PC-9 (cell line): ENCODE measurements around the gene PSTPIP1. TPM values are rescaled to one million over a fixed set of nuclear protein-coding genes. Genes with fewer than 3 reads are reported as not detected.

Experiments used
- BruUV-seq: library from RNA; stranded (reverse); fragments of 400-500 nt; replicated peaks from 2 replicates; lab custom pipeline; 2021; lab: Mats Ljungman, UMichigan
- CTCF ChIA-PET: fragments of 300-600 bp; sonication (Branson Sonifier 250); formaldehyde crosslinking; loops from one replicate; lab custom pipeline; 2022; ENCODE audit warnings: antibody characterized with exemption; lab: Charles Lee
- POLR2A ChIA-PET: fragments of 300-600 bp; sonication (Branson Sonifier 250); formaldehyde crosslinking; loops from one replicate; lab custom pipeline; 2022; ENCODE audit warnings: antibody characterized with exemption; ENCODE audit not compliant: unreplicated experiment; lab: Charles Lee
- DNase-seq, 2 experiments: peaks; one replicate each; pipeline versions ENCODE4 v3.0.0 to v3.0.0-alpha.2; 2015 to 2022; ENCODE audit warnings: mixed read lengths in 1 of 2
- H2AFZ ChIP-seq: fragments of 200-600 bp; sonication (generic); 2 replicates; pipeline ENCODE4 v1.8.1; 2017; ENCODE audit warnings: antibody characterized with exemption
- H3F3A ChIP-seq: fragments of 200-600 bp; sonication (generic); 2 replicates; pipeline ENCODE4 v1.8.1; 2017; ENCODE audit warnings: antibody characterized with exemption, mild to moderate bottlenecking, low read depth; ENCODE audit not compliant: insufficient read depth
- H3K27ac ChIP-seq: fragments of 200-600 bp; sonication (generic); 2 replicates; pipeline ENCODE4 v1.6.1; 2016; ENCODE audit warnings: mixed run types
- H3K27me3 ChIP-seq: fragments of 200-600 bp; sonication (generic); 2 replicates; pipeline ENCODE4 v1.6.1; 2016; ENCODE audit warnings: low read depth, mixed run types; ENCODE audit not compliant: insufficient read depth
- H3K36me3 ChIP-seq: fragments of 200-600 bp; sonication (generic); 2 replicates; pipeline ENCODE4 v1.6.1; 2016; ENCODE audit warnings: low read depth, mixed run types
- H3K4me1 ChIP-seq: fragments of 200-600 bp; sonication (generic); replicated peaks from 2 replicates; pipeline ENCODE4 v1.6.1; 2016; ENCODE audit warnings: mixed run types; ENCODE audit not compliant: insufficient read depth
- H3K4me2 ChIP-seq: fragments of 200-600 bp; sonication (generic); 2 replicates; pipeline ENCODE4 v1.6.1; 2017; ENCODE audit warnings: mixed run types
- H3K4me3 ChIP-seq: fragments of 200-600 bp; sonication (generic); 2 replicates; pipeline ENCODE4 v1.6.1; 2016; ENCODE audit warnings: mixed run types
- H3K79me2 ChIP-seq: fragments of 200-600 bp; sonication (generic); 2 replicates; pipeline ENCODE4 v1.6.1; 2017; ENCODE audit warnings: low read depth, mixed run types
- H3K9me2 ChIP-seq: fragments of 200-600 bp; sonication (generic); 2 replicates; pipeline ENCODE4 v1.8.1; 2017; ENCODE audit warnings: mild to moderate bottlenecking; ENCODE audit not compliant: insufficient read depth
- H3K9me3 ChIP-seq: fragments of 200-600 bp; sonication (generic); 2 replicates; pipeline ENCODE4 v1.8.1; 2016; ENCODE audit warnings: low read depth; ENCODE audit not compliant: insufficient read depth
- H4K20me1 ChIP-seq: fragments of 200-600 bp; sonication (generic); 2 replicates; pipeline ENCODE4 v1.8.1; 2017; ENCODE audit not compliant: insufficient read depth
- EZH2 ChIP-seq: fragments of 200-600 bp; sonication (generic); IDR thresholded peaks from 2 replicates; pipeline ENCODE4 v1.8.0; 2017; ENCODE audit warnings: antibody characterized with exemption, low read depth
- intact Hi-C: fragments of 100-400 bp; cut with micrococcal nuclease; formaldehyde crosslinking; loops from one replicate; pipeline ENCODE4 v1.10.0; 2022; ENCODE audit not compliant: unreplicated experiment
- total RNA-seq: library from RNA; stranded (reverse); gene quantifications from 2 replicates; pipeline ENCODE4 v1.2.3, GENCODE V29; 2021
- TF ChIP-seq, protein P1 (sequence below): fragments of 200-600 bp; sonication (generic); conservative IDR thresholded peaks from 2 replicates; pipeline ENCODE4 v1.6.1; 2017; ENCODE audit warnings: mixed run types, antibody characterized with exemption, mild to moderate bottlenecking, moderate library complexity

PSTPIP1 gene
- total RNA-seq, 1 experiment from 2014 or later, result not detected

DNA sequence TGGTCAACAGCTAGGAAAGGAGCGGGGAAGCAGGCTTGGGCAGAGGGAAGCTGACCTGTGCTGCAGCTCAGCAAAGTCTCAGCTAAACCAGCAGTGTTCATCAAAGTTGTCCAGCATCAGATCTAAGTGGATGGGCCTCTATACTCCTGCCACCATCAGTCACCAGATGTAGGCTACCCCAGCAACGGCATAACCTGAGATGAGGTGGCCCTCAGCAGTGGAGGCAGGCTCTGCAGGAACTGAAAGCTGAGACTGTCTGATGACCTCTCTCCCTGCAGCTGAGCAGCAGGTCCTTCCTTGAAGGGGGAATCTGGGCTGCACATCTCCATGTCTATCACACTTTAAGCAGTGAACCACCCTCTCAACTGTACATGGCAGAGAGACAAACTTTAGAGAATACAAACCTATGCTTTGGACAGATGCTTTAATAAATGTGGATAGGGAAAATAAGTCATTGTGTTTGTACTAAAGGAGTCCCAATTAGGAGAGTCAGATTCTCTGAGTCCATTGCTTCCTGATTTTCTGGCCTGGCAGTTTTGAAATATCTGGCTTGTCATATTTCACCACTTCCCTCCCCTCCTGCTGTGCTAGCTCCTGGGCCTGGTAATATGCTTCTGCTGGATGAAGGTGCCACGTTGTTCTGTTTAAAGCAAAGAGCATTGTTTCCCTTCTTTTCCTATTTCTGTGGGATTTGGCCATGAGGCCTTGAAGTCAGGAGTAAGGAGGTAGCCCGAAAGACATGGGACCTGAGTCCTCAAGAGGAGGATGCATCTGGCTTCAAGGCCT lies 11.1 kb upstream of the PSTPIP1 start:
- intact Hi-C loops, result no loop called here
- Histone ChIP-seq H3K4me3 (no peak overlapping the region), H3K4me1 (peaks cover 12% of the 10 kb centered on the region), H4K20me1 (no peaks in the 10 kb centered on the region), H3K4me2 (peak overlapping the region; percentile 16; the same call in 1 of the 2 replicates), H3K79me2 (no peaks in the 10 kb centered on the region), H3K9me3 (no peaks in the 10 kb centered on the region), H2AFZ (peak overlapping the region; percentile 58; the same call in 1 of the 2 replicates), H3K36me3 (no peaks in the 10 kb centered on the region), H3K27ac (no peak overlapping the region), H3K27me3 (no peaks in the 10 kb centered on the region), H3F3A (peaks cover 9% of the 10 kb centered on the region; the same call in 1 of the 2 replicates), H3K9me2 (no peaks in the 10 kb centered on the region)
- peak in 1 of 2 experiments; percentile 62 for DNase-seq
- CTCF ChIA-PET, result no interaction called here
- POLR2A ChIA-PET, result interaction anchor here (0.6 kb wide), 2 partner anchors 11 to 12 kb away, joined by 4 to 6 read pairs; no protein-coding TSS in a partner anchor
- no TSS peak for BruUV-seq
- TF ChIP-seq, protein P1, sequence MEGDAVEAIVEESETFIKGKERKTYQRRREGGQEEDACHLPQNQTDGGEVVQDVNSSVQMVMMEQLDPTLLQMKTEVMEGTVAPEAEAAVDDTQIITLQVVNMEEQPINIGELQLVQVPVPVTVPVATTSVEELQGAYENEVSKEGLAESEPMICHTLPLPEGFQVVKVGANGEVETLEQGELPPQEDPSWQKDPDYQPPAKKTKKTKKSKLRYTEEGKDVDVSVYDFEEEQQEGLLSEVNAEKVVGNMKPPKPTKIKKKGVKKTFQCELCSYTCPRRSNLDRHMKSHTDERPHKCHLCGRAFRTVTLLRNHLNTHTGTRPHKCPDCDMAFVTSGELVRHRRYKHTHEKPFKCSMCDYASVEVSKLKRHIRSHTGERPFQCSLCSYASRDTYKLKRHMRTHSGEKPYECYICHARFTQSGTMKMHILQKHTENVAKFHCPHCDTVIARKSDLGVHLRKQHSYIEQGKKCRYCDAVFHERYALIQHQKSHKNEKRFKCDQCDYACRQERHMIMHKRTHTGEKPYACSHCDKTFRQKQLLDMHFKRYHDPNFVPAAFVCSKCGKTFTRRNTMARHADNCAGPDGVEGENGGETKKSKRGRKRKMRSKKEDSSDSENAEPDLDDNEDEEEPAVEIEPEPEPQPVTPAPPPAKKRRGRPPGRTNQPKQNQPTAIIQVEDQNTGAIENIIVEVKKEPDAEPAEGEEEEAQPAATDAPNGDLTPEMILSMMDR, result no peak
- TF ChIP-seq EZH2, result no peak

DNA sequence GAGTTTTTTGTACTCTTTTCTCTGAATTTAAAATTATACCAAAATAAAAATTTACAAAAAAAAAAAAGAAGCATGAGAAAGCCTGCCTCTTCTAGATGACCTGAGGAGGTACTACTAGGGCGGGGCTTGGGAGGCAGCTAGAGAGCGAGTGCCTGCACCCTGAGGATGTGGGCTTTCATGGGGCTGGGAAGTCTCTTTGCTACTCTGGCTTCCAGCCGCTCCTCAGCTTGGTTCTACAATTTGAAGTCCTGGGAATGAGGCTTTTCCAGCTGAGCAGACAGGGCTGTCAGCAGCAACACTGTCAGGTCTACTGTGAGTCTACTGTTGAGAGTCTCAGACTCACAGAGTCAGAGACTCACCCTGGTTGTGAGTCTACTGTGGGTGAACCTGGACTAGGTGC lies 8.2 kb upstream of the PSTPIP1 start:
- intact Hi-C loops, result no loop called here
- ChIA-PET POLR2A (no interaction called here), CTCF (interaction anchor here (0.5 to 0.7 kb wide), 2 partner anchors 32 to 74 kb away, joined by 3 to 7 read pairs; no protein-coding TSS in a partner anchor)
- H2AFZ ChIP-seq, result no peak overlapping the region
- H3K36me3 ChIP-seq, result no peaks in the 10 kb centered on the region
- no TSS peak for BruUV-seq
- no peaks in the 10 kb centered on the region for H3K27me3 ChIP-seq
- no peaks in the 10 kb centered on the region for H3K79me2 ChIP-seq
- no peaks in the 10 kb centered on the region for H3K9me2 ChIP-seq
- no peak for DNase-seq
- TF ChIP-seq EZH2, result no peak
- TF ChIP-seq, protein P1, result no peak
- no peak overlapping the region for H3K4me3 ChIP-seq
- H3K27ac ChIP-seq, result no peak overlapping the region
- no peaks in the 10 kb centered on the region for H4K20me1 ChIP-seq
- peaks cover 12% of the 10 kb centered on the region for H3K4me1 ChIP-seq
- peaks cover 9% of the 10 kb centered on the region; the same call in 1 of the 2 replicates for H3F3A ChIP-seq
- H3K4me2 ChIP-seq, result no peak overlapping the region
- H3K9me3 ChIP-seq, result no peaks in the 10 kb centered on the region

DNA sequence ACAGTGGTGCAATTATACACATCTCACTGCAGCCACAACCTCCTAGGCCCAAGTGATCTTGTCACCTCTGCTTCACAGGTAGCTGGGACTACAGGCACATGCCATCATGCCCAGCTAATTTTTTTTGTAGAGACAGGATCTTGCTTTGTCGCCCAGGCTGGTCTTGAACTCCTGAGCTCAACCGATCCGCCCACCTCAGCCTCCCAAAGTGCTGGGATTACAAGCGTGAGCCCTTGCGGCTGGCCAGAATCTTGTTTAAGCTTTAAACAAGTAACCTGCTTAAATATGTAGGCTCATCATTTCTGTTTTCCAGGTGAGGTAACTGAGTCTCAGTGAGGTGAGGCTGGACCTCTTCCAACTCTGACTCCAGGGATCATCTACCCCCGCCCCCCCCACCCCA lies 7.7 kb upstream of the PSTPIP1 start:
- Histone ChIP-seq H3K79me2 (no peaks in the 10 kb centered on the region), H3K4me1 (peaks cover 12% of the 10 kb centered on the region), H4K20me1 (no peaks in the 10 kb centered on the region), H3K4me3 (no peak overlapping the region), H3K9me3 (no peaks in the 10 kb centered on the region), H3K4me2 (no peak overlapping the region), H3K36me3 (no peaks in the 10 kb centered on the region), H3K27ac (no peak overlapping the region), H2AFZ (no peak overlapping the region), H3F3A (peaks cover 9% of the 10 kb centered on the region; the same call in 1 of the 2 replicates), H3K27me3 (no peaks in the 10 kb centered on the region), H3K9me2 (no peaks in the 10 kb centered on the region)
- ChIA-PET CTCF (interaction anchor here (0.7 kb wide), 1 partner anchor 74 kb away, joined by 3 read pairs; no protein-coding TSS in a partner anchor), POLR2A (interaction anchor here (0.6 kb wide), 1 partner anchor 36 kb away, joined by 4 read pairs; no protein-coding TSS in a partner anchor)
- DNase-seq, result no peak
- intact Hi-C loops, result no loop called here
- TF ChIP-seq, protein P1, result no peak
- TF ChIP-seq EZH2, result no peak
- BruUV-seq, result no TSS peak
